Measurements from ENCODE around the gene CLCN3.
"Not testable (repeated sequence)": the region's sequence is repeated elsewhere in the genome, so short reads cannot be mapped to it uniquely, and the experiment has no call there.

Gene CLCN3

GRCh38 chr4:169766741-169767140, 146.4 kb downstream of the CLCN3 start:
- no peak for DNase-seq (ENCODE audit: low read depth)
- no peak for TF ChIP-seq CTCF (IDR thresholded peaks at IDR 0.05; ENCODE audit: control insufficient read depth, extremely low read depth, insufficient read depth)
- no peak overlapping the region for H3K4me3 ChIP-seq (ENCODE audit: low read depth, low read length)

- H3K4me3 ChIP-seq (ENCODE audit: low read depth, low read length) = no peak overlapping the region
- TF ChIP-seq CTCF (IDR thresholded peaks at IDR 0.05; ENCODE audit: control insufficient read depth, extremely low read depth, insufficient read depth) = no peak
- no peak for DNase-seq (ENCODE audit: low read depth)
Observed at GRCh38 chr4:169768385-169768784, 148.0 kb downstream of the CLCN3 start.

GRCh38 chr4:169770416-169770815, 150.0 kb downstream of the CLCN3 start:
- no peak for TF ChIP-seq CTCF (IDR thresholded peaks at IDR 0.05; ENCODE audit: control insufficient read depth, extremely low read depth, insufficient read depth)
- DNase-seq (ENCODE audit: low read depth) = no peak
- H3K4me3 ChIP-seq (ENCODE audit: low read depth, low read length) = no peak overlapping the region

- DNase-seq (ENCODE audit: low read depth); H3K4me3 ChIP-seq (ENCODE audit: low read depth, low read length): not testable (repeated sequence)
Observed at GRCh38 chr4:169771556-169772080, 151.2 kb downstream of the CLCN3 start.
